Measurements from ENCODE around the gene KLC3. TPM values are rescaled to one million over a fixed set of nuclear protein-coding genes. Genes with fewer than 3 reads are reported as not detected.
"Not testable (repeated sequence)": the region's sequence is repeated elsewhere in the genome, so short reads cannot be mapped to it uniquely, and the experiment has no call there.

The KLC3 gene
- total RNA-seq, 1 experiment from 2014 or later: 0.49 TPM

DNA sequence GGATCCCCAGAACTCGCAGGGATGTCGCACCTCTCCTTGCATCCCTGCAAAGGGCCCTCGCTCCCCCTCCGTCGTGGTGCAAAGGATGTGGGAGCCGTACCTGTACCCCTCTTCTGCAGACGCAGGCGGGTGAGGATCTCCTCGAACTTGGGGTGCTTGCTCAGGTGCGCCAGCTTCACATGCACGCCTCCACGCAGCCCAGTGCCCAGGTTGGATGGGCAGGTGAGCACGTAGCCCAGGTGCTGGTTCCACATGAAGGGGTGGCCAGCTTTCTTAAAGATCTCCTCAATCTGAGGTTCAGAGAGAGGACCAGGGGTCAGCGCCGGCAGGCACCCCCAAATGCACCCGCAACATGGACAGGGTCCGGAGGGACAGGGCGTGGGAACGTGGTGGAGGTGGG is 33.2 kb upstream of the KLC3 start:
- CTCF ChIA-PET: no interaction called here
- Histone ChIP-seq H3K27ac (ENCODE audit: low read length) (no peak overlapping the region), H3K36me3 (ENCODE audit: control insufficient read depth, insufficient read depth, low read length) (no peaks in the 10 kb centered on the region), H3K9me3 (ENCODE audit: control insufficient read depth, insufficient read depth, low read depth, low read length) (no peaks in the 10 kb centered on the region), H3K4me1 (ENCODE audit: control insufficient read depth, insufficient read depth, low read length) (no peaks in the 10 kb centered on the region), H3K4me3 (ENCODE audit: low read depth in 2 of 2, low read length in 2 of 2) (no peak overlapping the region), H3K27me3 (ENCODE audit: control insufficient read depth, insufficient read depth, low read length) (no peaks in the 10 kb centered on the region)
- in situ Hi-C loops (cut with HindIII; ENCODE audit: low pct_unique_long_range_greater_than_20kb, low sequenced_read_pairs) (no loop called here), intact Hi-C loops (cut with micrococcal nuclease; ENCODE audit: unreplicated experiment) (no loop called here)
- no TSS peak for BruUV-seq (replicated peaks)
- TF ChIP-seq TCF7L2 (IDR thresholded peaks at IDR 0.05; ENCODE audit: low read depth, low read length) (no peak), SIN3A (IDR thresholded peaks at IDR 0.05; ENCODE audit: borderline replicate concordance, insufficient read depth, low read depth, low read length) (no peak), POLR2AphosphoS5 (IDR thresholded peaks at IDR 0.05; ENCODE audit: low read depth, low read length) (no peak), REST (IDR thresholded peaks at IDR 0.05; ENCODE audit: insufficient read depth in 1 of 2, low read depth in 2 of 2, low read length in 1 of 2) (no peak), CTCF (IDR thresholded peaks at IDR 0.05) (no peak)
- POLR2A ChIA-PET: no interaction called here
- no peak for ATAC-seq
- DNase-seq (ENCODE audit: low read depth, low spot score): no peak

- H3K36me3 ChIP-seq (ENCODE audit: control insufficient read depth, insufficient read depth, low read length); in situ Hi-C loops (cut with HindIII; ENCODE audit: low pct_unique_long_range_greater_than_20kb, low sequenced_read_pairs); H3K27me3 ChIP-seq (ENCODE audit: control insufficient read depth, insufficient read depth, low read length); POLR2A ChIA-PET; BruUV-seq (replicated peaks); H3K9me3 ChIP-seq (ENCODE audit: control insufficient read depth, insufficient read depth, low read depth, low read length); H3K27ac ChIP-seq (ENCODE audit: low read length); H3K4me1 ChIP-seq (ENCODE audit: control insufficient read depth, insufficient read depth, low read length); ATAC-seq; H3K4me3 ChIP-seq (ENCODE audit: low read depth in 2 of 2, low read length in 2 of 2); intact Hi-C loops (cut with micrococcal nuclease; ENCODE audit: unreplicated experiment); DNase-seq (ENCODE audit: low read depth, low spot score); CTCF ChIA-PET: not testable (repeated sequence)
Measured at GRCh38 chr19:45309322-45309721, 31.2 kb upstream of the KLC3 start.

- H3K4me3 ChIP-seq (ENCODE audit: low read depth in 2 of 2, low read length in 2 of 2): no peak overlapping the region
- ChIA-PET CTCF (no interaction called here), POLR2A (no interaction called here)
- H3K27ac ChIP-seq (ENCODE audit: low read length): no peak overlapping the region
- ATAC-seq (no peak), DNase-seq (ENCODE audit: low read depth, low spot score) (no peak)
- no peaks in the 10 kb centered on the region for H3K27me3 ChIP-seq (ENCODE audit: control insufficient read depth, insufficient read depth, low read length)
- H3K36me3 ChIP-seq (ENCODE audit: control insufficient read depth, insufficient read depth, low read length): no peaks in the 10 kb centered on the region
- TF ChIP-seq SIN3A (IDR thresholded peaks at IDR 0.05; ENCODE audit: borderline replicate concordance, insufficient read depth, low read depth, low read length): no peak
- no peak for TF ChIP-seq TCF7L2 (IDR thresholded peaks at IDR 0.05; ENCODE audit: low read depth, low read length)
- no peak for TF ChIP-seq CTCF (IDR thresholded peaks at IDR 0.05)
- TF ChIP-seq REST (IDR thresholded peaks at IDR 0.05; ENCODE audit: insufficient read depth in 1 of 2, low read depth in 2 of 2, low read length in 1 of 2): no peak
- no peak for TF ChIP-seq POLR2AphosphoS5 (IDR thresholded peaks at IDR 0.05; ENCODE audit: low read depth, low read length)
- in situ Hi-C loops (cut with HindIII; ENCODE audit: low pct_unique_long_range_greater_than_20kb, low sequenced_read_pairs) (no loop called here), intact Hi-C loops (cut with micrococcal nuclease; ENCODE audit: unreplicated experiment) (no loop called here)
- no peaks in the 10 kb centered on the region for H3K4me1 ChIP-seq (ENCODE audit: control insufficient read depth, insufficient read depth, low read length)
- H3K9me3 ChIP-seq (ENCODE audit: control insufficient read depth, insufficient read depth, low read depth, low read length): no peaks in the 10 kb centered on the region
- no TSS peak for BruUV-seq (replicated peaks)
Measured at GRCh38 chr19:45311621-45312020, 28.9 kb upstream of the KLC3 start.

DNA sequence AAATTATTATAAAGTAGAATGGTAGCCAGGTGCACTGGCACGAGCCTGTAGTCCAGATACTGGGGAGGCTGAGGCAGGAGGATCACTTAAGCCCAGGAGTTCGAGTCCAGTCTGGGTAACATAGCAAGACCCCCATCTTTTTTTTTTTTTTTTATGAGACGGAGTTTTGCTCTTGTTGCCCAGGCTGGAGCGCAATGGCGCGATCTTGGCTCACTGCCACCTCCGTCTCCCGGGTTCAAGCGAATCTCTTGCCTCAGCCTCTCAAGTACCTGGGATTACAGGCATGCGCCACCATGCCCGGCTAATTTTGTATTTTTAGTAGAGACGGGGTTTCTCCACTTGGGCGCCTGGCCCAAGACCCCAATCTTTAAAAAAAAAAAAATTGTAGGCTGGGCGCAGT is 28.3 kb upstream of the KLC3 start:
- POLR2A ChIA-PET; H3K27ac ChIP-seq (ENCODE audit: low read length); H3K27me3 ChIP-seq (ENCODE audit: control insufficient read depth, insufficient read depth, low read length); H3K9me3 ChIP-seq (ENCODE audit: control insufficient read depth, insufficient read depth, low read depth, low read length); intact Hi-C loops (cut with micrococcal nuclease; ENCODE audit: unreplicated experiment); H3K36me3 ChIP-seq (ENCODE audit: control insufficient read depth, insufficient read depth, low read length); ATAC-seq; H3K4me1 ChIP-seq (ENCODE audit: control insufficient read depth, insufficient read depth, low read length); DNase-seq (ENCODE audit: low read depth, low spot score); CTCF ChIA-PET; H3K4me3 ChIP-seq (ENCODE audit: low read depth in 2 of 2, low read length in 2 of 2); BruUV-seq (replicated peaks); in situ Hi-C loops (cut with HindIII; ENCODE audit: low pct_unique_long_range_greater_than_20kb, low sequenced_read_pairs): not testable (repeated sequence)

Measured in Panc1 (cell line).